Motor neuron (in vitro differentiated cells): ENCODE measurements around the gene ADCK2. TPM values are rescaled to one million over a fixed set of nuclear protein-coding genes. Genes with fewer than 3 reads are reported as not detected.
"Not testable (repeated sequence)": the region's sequence is repeated elsewhere in the genome, so short reads cannot be mapped to it uniquely, and the experiment has no call there.

Experiments
- ATAC-seq, 8 experiments: fragments of 200-7000 bp; cut with Tn5 transposase; replicated peaks in 6 of 8; 2 replicates each; pipeline ENCODE4 v1.8.0; 2021; ENCODE audit warnings: mild to moderate bottlenecking in 8 of 8, moderate library complexity in 8 of 8
- H3K27ac ChIP-seq, 2 donors: fragments of 250-450 bp; sonication (Bioruptor Pico); 2 replicates each; pipeline ENCODE4 v1.9.0; 2021; ENCODE audit warnings: antibody characterized with exemption in 2 of 2, mild to moderate bottlenecking in 2 of 2, moderate library complexity in 1 of 2
- H3K4me1 ChIP-seq, 2 donors: fragments of 250-450 bp; sonication (Bioruptor Pico); replicated peaks in 1 of 2; 2 replicates each; pipeline ENCODE4 v1.6.1; 2021; ENCODE audit warnings: antibody characterized with exemption in 2 of 2, mild to moderate bottlenecking in 2 of 2, moderate library complexity in 1 of 2
- H3K4me3 ChIP-seq, 5 donors: fragments of 250-450 bp; sonication (Bioruptor Pico); 2 replicates each; pipeline ENCODE4 v1.9.0; 2021; ENCODE audit warnings: antibody characterized with exemption in 5 of 5, mild to moderate bottlenecking in 5 of 5, moderate library complexity in 4 of 5
- WGBS, 10 experiments: fragments of 450-650 bp; shearing (Covaris generic); methylation state at CpG; one replicate each; pipeline ENCODE4 v1.0.0; 2022; 5-methylcytosine and 5-hydroxymethylcytosine counted together
- in situ Hi-C, 9 experiments: fragments of 400-800 bp; cut with MboI; loops; one replicate each; pipeline ENCODE4 v1.15.0; 2021; ENCODE audit warnings: low sequenced_read_pairs in 9 of 9, low pct_unique_long_range_greater_than_20kb in 2 of 9; ENCODE audit not compliant: unreplicated experiment in 9 of 9
- total RNA-seq, 8 experiments: library from RNA; unstranded; fragments of 300-600 nt; gene quantifications; 2 replicates each; pipeline versions ENCODE4 v1.2.3 to v1.2.4, GENCODE V29; 2022

ADCK2 gene
- total RNA-seq, 8 experiments from 2014 or later: 5.0 to 18.8 (median 13.2) TPM

GRCh38 chr7:140691376-140692045, 18.8 kb downstream of the ADCK2 start:
- 40 to 100% (median 79%) methylated on average over 1 to 7 of the region's 12 CpGs; no CpG with 5 or more reads in 4 of the 10 experiments for WGBS, 10 experiments
- no peak overlapping the region for H3K4me3 ChIP-seq
- peaks cover 7% of the 10 kb centered on the region in 2 donors for H3K4me1 ChIP-seq
- in situ Hi-C loops: loop anchor here in 1 of 9 experiments (25.0 kb wide), 1 partner anchor 296 kb away; no protein-coding TSS in a partner anchor
- ATAC-seq: no peak
- no peak overlapping the region for H3K27ac ChIP-seq

- not testable (repeated sequence) for H3K27ac ChIP-seq, ATAC-seq, H3K4me3 ChIP-seq
- WGBS, 10 experiments: 86 to 100% (median 95%) methylated on average over 4 to 9 of the region's 10 CpGs; no CpG with 5 or more reads in 6 of the 10 experiments
- H3K4me1 ChIP-seq: peaks cover 11 to 19% of the 10 kb centered on the region in 2 donors
- in situ Hi-C loops: loop anchor here in 1 of 9 experiments (25.0 kb wide), 1 partner anchor 293 kb away; no protein-coding TSS in a partner anchor
Measured at GRCh38 chr7:140693849-140694248, 21.1 kb downstream of the ADCK2 start.

- Histone ChIP-seq H3K27ac (no peak overlapping the region), H3K4me1 (peaks cover 18 to 20% of the 10 kb centered on the region in 2 donors), H3K4me3 (no peak overlapping the region)
- no peak for ATAC-seq
- in situ Hi-C loops: loop anchor here in 1 of 9 experiments (25.0 kb wide), 1 partner anchor 293 kb away; no protein-coding TSS in a partner anchor
- 0 to 85% (median 80%) methylated on average over 1 to 4 of the region's 6 CpGs; no CpG with 5 or more reads in 5 of the 10 experiments for WGBS, 10 experiments
Measured at GRCh38 chr7:140694592-140694991, 21.8 kb downstream of the ADCK2 start.

- WGBS, 10 experiments: 81 to 100% (median 100%) methylated on average over 1 to 10 of the region's 11 CpGs
- H3K27ac ChIP-seq: no peak overlapping the region
- no peak for ATAC-seq
- no peak overlapping the region for H3K4me3 ChIP-seq
- H3K4me1 ChIP-seq: peaks cover 19 to 20% of the 10 kb centered on the region in 2 donors
- in situ Hi-C loops: loop anchor here in 1 of 9 experiments (25.0 kb wide), 1 partner anchor 292 kb away; no protein-coding TSS in a partner anchor
Measured at GRCh38 chr7:140695381-140695780, 22.6 kb downstream of the ADCK2 start.

- H3K27ac ChIP-seq: peak overlapping the region; percentile 91 to 95
- H3K4me3 ChIP-seq: peak overlapping the region; percentile 60 to 68 (median 61)
- in situ Hi-C loops: loop anchor here in 1 of 9 experiments (25.0 kb wide), 1 partner anchor 291 kb away; no protein-coding TSS in a partner anchor
- H3K4me1 ChIP-seq: peaks cover 19 to 20% of the 10 kb centered on the region in 2 donors
- WGBS, 10 experiments: 0 to 73% (median 43%) methylated on average over 1 to 18 of the region's 23 CpGs; no CpG with 5 or more reads in 1 of the 10 experiments
- ATAC-seq: peak in 7 of 8 experiments; percentile 1 to 89 (median 83)
Measured at GRCh38 chr7:140696024-140696679, 23.4 kb downstream of the ADCK2 start.

- H3K4me3 ChIP-seq: peak within 1 kb of the TSS; percentile 60 to 68 (median 61)
- in situ Hi-C loops: loop anchor here in 1 of 9 experiments (25.0 kb wide), 1 partner anchor 290 kb away; no protein-coding TSS in a partner anchor
- peak; percentile 84 to 91 (median 90) for ATAC-seq
- H3K4me1 ChIP-seq: peaks cover 19 to 20% of the 10 kb centered on the region in 2 donors
- H3K27ac ChIP-seq: peak within 1 kb of the TSS; percentile 91 to 95
- 0 to 4% (median 0%) methylated on average over 1 to 13 of the region's 82 CpGs; no CpG with 5 or more reads in 5 of the 10 experiments for WGBS, 10 experiments
Measured at GRCh38 chr7:140696680-140697446, 24.1 kb downstream of the ADCK2 start, which contains the start of gene NDUFB2. NDUFB2 (plus strand) TSS chr7:140696708; CDS start chr7:140696745, 37 bp downstream.

GRCh38 chr7:140697447-140698143, 24.9 kb downstream of the ADCK2 start:
- WGBS, 10 experiments: 0 to 100% (median 62%) methylated on average over 1 to 7 of the region's 24 CpGs; no CpG with 5 or more reads in 2 of the 10 experiments
- Histone ChIP-seq H3K4me3 (peak overlapping the region; percentile 60 to 68 (median 61)), H3K4me1 (peaks cover 19 to 20% of the 10 kb centered on the region in 2 donors), H3K27ac (peak overlapping the region; percentile 91 to 95)
- no peak for ATAC-seq
- in situ Hi-C loops: loop anchor here in 1 of 9 experiments (25.0 kb wide), 1 partner anchor 290 kb away; no protein-coding TSS in a partner anchor

- no peak for ATAC-seq
- Histone ChIP-seq H3K4me3 (peak overlapping the region in 3 of 5 donors; percentile 60 to 65 (median 61)), H3K27ac (no peak overlapping the region), H3K4me1 (peaks cover 19 to 20% of the 10 kb centered on the region in 2 donors)
- 68 to 100% (median 86%) methylated on average over 1 to 7 of the region's 8 CpGs; no CpG with 5 or more reads in 3 of the 10 experiments for WGBS, 10 experiments
- in situ Hi-C loops: loop anchor here in 1 of 9 experiments (25.0 kb wide), 1 partner anchor 289 kb away; no protein-coding TSS in a partner anchor
Measured at GRCh38 chr7:140698477-140698876, 25.7 kb downstream of the ADCK2 start.

- no peak overlapping the region for H3K27ac ChIP-seq
Measured at GRCh38 chr7:140702774-140703173, 30.0 kb downstream of the ADCK2 start.

GRCh38 chr7:140704205-140704604, 31.5 kb downstream of the ADCK2 start:
- 83 to 100% (median 100%) methylated on average over 1 to 2 of the region's 2 CpGs; no CpG with 5 or more reads in 3 of the 10 experiments for WGBS, 10 experiments
- no peak for ATAC-seq
- in situ Hi-C loops: no loop called here
- H3K27ac ChIP-seq: no peak overlapping the region
- H3K4me1 ChIP-seq: peaks cover 0 to 4% of the 10 kb centered on the region in 2 donors
- no peak overlapping the region for H3K4me3 ChIP-seq

More at GRCh38 chr7:140702774-140703173, 30.0 kb downstream of the ADCK2 start:
- H3K4me1 ChIP-seq: peaks cover 11 to 12% of the 10 kb centered on the region in 2 donors
- 71 to 100% (median 94%) methylated on average over 1 to 6 of the region's 10 CpGs; no CpG with 5 or more reads in 1 of the 10 experiments for WGBS, 10 experiments
- no peak for ATAC-seq
- in situ Hi-C loops: no loop called here
- H3K4me3 ChIP-seq: no peak overlapping the region

GRCh38 chr7:140707132-140707531, 34.4 kb downstream of the ADCK2 start:
- Histone ChIP-seq H3K27ac (no peak overlapping the region), H3K4me1 (no peaks in the 10 kb centered on the region), H3K4me3 (no peak overlapping the region)
- ATAC-seq: no peak
- in situ Hi-C loops: no loop called here
- WGBS, 10 experiments: 56 to 100% (median 92%) methylated on average over 2 to 4 of the region's 5 CpGs; no CpG with 5 or more reads in 3 of the 10 experiments
